PC-9 (cell line): ENCODE data around the gene BCAS3. TPM values are rescaled to one million over a fixed set of nuclear protein-coding genes. Genes with fewer than 3 reads are reported as not detected.

Experiments
- BruUV-seq: library from RNA; stranded (reverse); fragments of 400-500 nt; replicated peaks from 2 replicates; lab custom pipeline; 2021; lab: Mats Ljungman, UMichigan
- CTCF ChIA-PET: fragments of 300-600 bp; sonication (Branson Sonifier 250); formaldehyde crosslinking; loops from one replicate; lab custom pipeline; 2022; ENCODE audit warnings: antibody characterized with exemption; lab: Charles Lee
- POLR2A ChIA-PET: fragments of 300-600 bp; sonication (Branson Sonifier 250); formaldehyde crosslinking; loops from one replicate; lab custom pipeline; 2022; ENCODE audit warnings: antibody characterized with exemption; ENCODE audit not compliant: unreplicated experiment; lab: Charles Lee
- DNase-seq, 2 experiments: peaks; one replicate each; pipeline versions ENCODE4 v3.0.0 to v3.0.0-alpha.2; 2015 to 2022; ENCODE audit warnings: mixed read lengths in 1 of 2
- H2AFZ ChIP-seq: fragments of 200-600 bp; sonication (generic); 2 replicates; pipeline ENCODE4 v1.8.1; 2017; ENCODE audit warnings: antibody characterized with exemption
- H3F3A ChIP-seq: fragments of 200-600 bp; sonication (generic); 2 replicates; pipeline ENCODE4 v1.8.1; 2017; ENCODE audit warnings: antibody characterized with exemption, mild to moderate bottlenecking, low read depth; ENCODE audit not compliant: insufficient read depth
- H3K27ac ChIP-seq: fragments of 200-600 bp; sonication (generic); 2 replicates; pipeline ENCODE4 v1.6.1; 2016; ENCODE audit warnings: mixed run types
- H3K27me3 ChIP-seq: fragments of 200-600 bp; sonication (generic); 2 replicates; pipeline ENCODE4 v1.6.1; 2016; ENCODE audit warnings: low read depth, mixed run types; ENCODE audit not compliant: insufficient read depth
- H3K36me3 ChIP-seq: fragments of 200-600 bp; sonication (generic); 2 replicates; pipeline ENCODE4 v1.6.1; 2016; ENCODE audit warnings: low read depth, mixed run types
- H3K4me1 ChIP-seq: fragments of 200-600 bp; sonication (generic); replicated peaks from 2 replicates; pipeline ENCODE4 v1.6.1; 2016; ENCODE audit warnings: mixed run types; ENCODE audit not compliant: insufficient read depth
- H3K4me2 ChIP-seq: fragments of 200-600 bp; sonication (generic); 2 replicates; pipeline ENCODE4 v1.6.1; 2017; ENCODE audit warnings: mixed run types
- H3K4me3 ChIP-seq: fragments of 200-600 bp; sonication (generic); 2 replicates; pipeline ENCODE4 v1.6.1; 2016; ENCODE audit warnings: mixed run types
- H3K79me2 ChIP-seq: fragments of 200-600 bp; sonication (generic); 2 replicates; pipeline ENCODE4 v1.6.1; 2017; ENCODE audit warnings: low read depth, mixed run types
- H3K9me2 ChIP-seq: fragments of 200-600 bp; sonication (generic); 2 replicates; pipeline ENCODE4 v1.8.1; 2017; ENCODE audit warnings: mild to moderate bottlenecking; ENCODE audit not compliant: insufficient read depth
- H3K9me3 ChIP-seq: fragments of 200-600 bp; sonication (generic); 2 replicates; pipeline ENCODE4 v1.8.1; 2016; ENCODE audit warnings: low read depth; ENCODE audit not compliant: insufficient read depth
- H4K20me1 ChIP-seq: fragments of 200-600 bp; sonication (generic); 2 replicates; pipeline ENCODE4 v1.8.1; 2017; ENCODE audit not compliant: insufficient read depth
- CTCF ChIP-seq: fragments of 200-600 bp; sonication (generic); conservative IDR thresholded peaks from 2 replicates; pipeline ENCODE4 v1.6.1; 2017; ENCODE audit warnings: mixed run types, antibody characterized with exemption, mild to moderate bottlenecking, moderate library complexity
- EZH2 ChIP-seq: fragments of 200-600 bp; sonication (generic); IDR thresholded peaks from 2 replicates; pipeline ENCODE4 v1.8.0; 2017; ENCODE audit warnings: antibody characterized with exemption, low read depth
- intact Hi-C: fragments of 100-400 bp; cut with micrococcal nuclease; formaldehyde crosslinking; loops from one replicate; pipeline ENCODE4 v1.10.0; 2022; ENCODE audit not compliant: unreplicated experiment
- total RNA-seq: library from RNA; stranded (reverse); gene quantifications from 2 replicates; pipeline ENCODE4 v1.2.3, GENCODE V29; 2021

Gene BCAS3
- total RNA-seq, 1 experiment from 2014 or later: 26.0 TPM

DNA sequence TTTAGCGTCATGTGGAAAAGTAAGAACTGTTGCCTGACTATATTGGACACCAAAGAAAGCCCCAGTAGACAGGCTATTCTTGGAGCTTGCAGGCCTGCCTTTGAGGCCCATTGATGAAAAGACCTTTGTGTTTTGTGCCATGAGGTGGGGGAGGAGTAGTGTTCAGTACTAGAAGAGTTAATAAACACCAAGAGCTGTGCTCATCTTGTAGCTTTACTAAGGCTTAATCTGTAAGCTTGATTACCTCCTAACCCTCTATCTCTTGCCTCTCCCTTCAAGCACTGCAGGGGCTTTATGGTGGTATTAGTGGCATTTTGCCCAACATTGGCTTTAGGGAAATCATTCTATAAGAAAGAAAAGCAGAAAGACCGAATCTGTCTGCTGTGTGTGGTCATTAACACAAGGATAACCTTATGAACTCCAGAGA lies 501.7 kb downstream of the BCAS3 start:
- Histone ChIP-seq H3K9me2 (no peaks in the 10 kb centered on the region), H3K4me1 (no peaks in the 10 kb centered on the region), H3K27me3 (no peaks in the 10 kb centered on the region), H3K4me2 (no peak overlapping the region), H3F3A (no peaks in the 10 kb centered on the region), H2AFZ (no peak overlapping the region), H3K36me3 (no peaks in the 10 kb centered on the region), H3K4me3 (no peak overlapping the region), H4K20me1 (no peaks in the 10 kb centered on the region), H3K9me3 (no peaks in the 10 kb centered on the region), H3K79me2 (no peaks in the 10 kb centered on the region), H3K27ac (no peak overlapping the region)
- DNase-seq: no peak
- ChIA-PET CTCF (no interaction called here), POLR2A (no interaction called here)
- intact Hi-C loops: no loop called here
- no peak for TF ChIP-seq EZH2
- TF ChIP-seq CTCF: no peak
- no TSS peak for BruUV-seq

DNA sequence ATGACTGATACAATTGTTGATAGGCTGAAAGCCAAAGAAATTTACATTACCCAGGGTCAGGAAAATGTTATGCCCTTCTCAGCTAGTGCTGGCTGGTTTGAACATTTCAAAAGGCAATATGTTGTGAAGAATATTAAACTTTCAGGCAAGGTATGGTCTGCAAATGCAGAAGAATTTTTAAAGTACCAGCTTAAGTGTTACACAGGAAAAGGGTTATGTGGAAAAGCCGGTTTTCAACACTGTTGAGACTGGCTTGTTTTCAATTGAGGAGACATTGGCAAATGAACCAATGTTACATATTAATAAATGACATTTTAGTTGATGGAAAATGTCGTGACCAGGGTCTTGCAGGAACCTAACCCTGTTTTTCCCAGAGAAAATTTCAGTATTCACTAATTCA lies 506.1 kb downstream of the BCAS3 start:
- Histone ChIP-seq H3K9me2 (no peaks in the 10 kb centered on the region), H3K36me3 (no peaks in the 10 kb centered on the region), H3K4me1 (no peaks in the 10 kb centered on the region), H4K20me1 (no peaks in the 10 kb centered on the region), H3F3A (no peaks in the 10 kb centered on the region), H3K9me3 (no peaks in the 10 kb centered on the region), H3K4me3 (no peak overlapping the region), H3K79me2 (no peaks in the 10 kb centered on the region), H3K4me2 (no peak overlapping the region), H2AFZ (no peak overlapping the region), H3K27me3 (no peaks in the 10 kb centered on the region), H3K27ac (no peak overlapping the region)
- intact Hi-C loops: no loop called here
- BruUV-seq: no TSS peak
- CTCF ChIA-PET: no interaction called here
- no peak for DNase-seq
- POLR2A ChIA-PET: no interaction called here
- TF ChIP-seq CTCF: no peak
- no peak for TF ChIP-seq EZH2

- Histone ChIP-seq H4K20me1 (no peaks in the 10 kb centered on the region), H3K9me3 (no peaks in the 10 kb centered on the region), H3K27ac (no peak overlapping the region), H3K9me2 (no peaks in the 10 kb centered on the region), H3K79me2 (no peaks in the 10 kb centered on the region), H3K4me3 (no peak overlapping the region), H3K36me3 (no peaks in the 10 kb centered on the region), H3K27me3 (no peaks in the 10 kb centered on the region), H3K4me2 (no peak overlapping the region), H3K4me1 (no peaks in the 10 kb centered on the region), H3F3A (no peaks in the 10 kb centered on the region), H2AFZ (no peak overlapping the region)
- intact Hi-C loops: no loop called here
- POLR2A ChIA-PET: no interaction called here
- CTCF ChIA-PET: no interaction called here
- TF ChIP-seq CTCF (no peak), EZH2 (no peak)
- no peak for DNase-seq
- no TSS peak for BruUV-seq
Measured at GRCh38 chr17:61185385-61185784, 507.7 kb downstream of the BCAS3 start.
